GM19395 (cell line): ENCODE results near the gene RIMKLB.
"Not testable (repeated sequence)": the region's sequence is repeated elsewhere in the genome, so short reads cannot be mapped to it uniquely, and the experiment has no call there.

Experiments
- ATAC-seq: cut with Tn5 transposase; IDR thresholded peaks from one replicate; pipeline ENCODE4 v1.9.1; 2021; ENCODE audit warnings: mild to moderate bottlenecking, moderate library complexity; ENCODE audit not compliant: unreplicated experiment

Gene RIMKLB

DNA sequence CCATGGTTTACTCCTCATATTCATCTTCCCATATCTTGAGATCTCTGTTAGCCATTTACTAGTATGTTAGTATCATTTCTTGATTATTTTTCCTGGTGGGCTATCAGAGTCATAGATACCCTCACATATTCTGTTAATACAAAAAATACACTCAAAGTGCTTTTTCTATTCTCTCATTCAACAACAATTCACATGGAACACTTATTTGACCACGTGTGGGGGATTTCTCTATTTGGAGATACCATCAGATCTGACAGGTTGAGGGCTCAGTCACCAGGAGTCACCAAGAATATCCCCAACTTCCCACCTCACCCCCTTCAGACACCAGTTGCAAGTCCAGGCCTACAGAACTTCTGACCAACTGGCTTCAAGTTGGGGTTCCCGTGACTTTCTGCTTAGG is 72.7 kb downstream of the RIMKLB start:
- ATAC-seq: no peak

DNA sequence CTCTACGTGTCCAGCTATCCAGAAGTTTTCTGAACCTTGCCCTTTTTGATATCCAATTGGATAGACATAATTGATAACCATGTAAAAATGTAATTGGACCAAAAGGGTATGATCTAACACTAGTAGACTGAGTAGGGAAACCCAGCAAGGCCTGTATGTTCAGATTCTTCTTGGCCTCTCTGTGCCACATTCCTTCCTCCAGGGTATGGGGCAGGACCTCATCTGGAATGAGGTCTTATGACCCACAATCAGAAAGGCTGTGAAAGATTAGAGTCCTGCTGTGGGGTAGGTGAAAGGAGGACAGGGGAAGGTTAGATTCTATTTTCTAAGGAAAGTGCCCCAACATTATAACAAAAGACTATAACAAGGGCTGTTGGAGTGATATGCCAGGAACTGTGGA is 73.3 kb downstream of the RIMKLB start:
- no peak for ATAC-seq

DNA sequence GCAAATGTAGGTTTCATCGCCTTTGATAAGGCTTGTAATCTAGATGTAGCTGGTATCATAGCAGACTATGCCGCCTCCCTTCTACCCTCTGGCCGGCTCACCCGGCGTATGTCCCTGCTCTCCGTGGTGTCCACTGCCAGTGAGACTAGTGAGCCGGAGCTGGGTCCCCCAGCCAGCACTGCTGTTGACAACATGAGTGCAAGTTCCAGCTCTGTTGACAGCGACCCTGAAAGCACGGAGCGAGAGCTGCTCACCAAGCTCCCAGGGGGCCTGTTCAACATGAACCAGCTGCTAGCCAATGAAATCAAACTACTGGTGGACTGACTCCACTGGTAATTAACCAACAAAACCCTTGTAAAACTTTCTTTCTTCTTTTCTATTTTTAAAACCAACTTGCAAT is 75.7 kb downstream of the RIMKLB start:
- no peak for ATAC-seq

DNA sequence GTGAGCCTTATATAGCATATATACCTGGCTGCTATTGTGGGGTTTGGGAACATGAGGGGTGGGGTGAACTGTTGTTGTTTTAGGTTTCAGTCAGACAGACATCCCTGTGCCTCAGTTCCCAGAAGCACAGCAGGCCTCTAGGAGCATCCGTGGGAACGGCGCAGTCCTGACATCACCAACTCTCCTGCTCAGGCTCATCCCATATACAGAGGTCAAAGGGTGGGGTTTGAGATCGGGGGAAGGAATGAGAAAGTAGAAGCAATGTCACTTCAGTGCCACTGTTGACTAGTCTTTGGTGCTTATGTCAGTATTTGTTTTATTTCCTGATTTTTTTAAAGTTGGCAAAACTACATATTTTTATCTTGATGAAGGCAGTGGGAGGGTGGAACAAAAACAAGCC is 81.5 kb downstream of the RIMKLB start:
- no peak for ATAC-seq

DNA sequence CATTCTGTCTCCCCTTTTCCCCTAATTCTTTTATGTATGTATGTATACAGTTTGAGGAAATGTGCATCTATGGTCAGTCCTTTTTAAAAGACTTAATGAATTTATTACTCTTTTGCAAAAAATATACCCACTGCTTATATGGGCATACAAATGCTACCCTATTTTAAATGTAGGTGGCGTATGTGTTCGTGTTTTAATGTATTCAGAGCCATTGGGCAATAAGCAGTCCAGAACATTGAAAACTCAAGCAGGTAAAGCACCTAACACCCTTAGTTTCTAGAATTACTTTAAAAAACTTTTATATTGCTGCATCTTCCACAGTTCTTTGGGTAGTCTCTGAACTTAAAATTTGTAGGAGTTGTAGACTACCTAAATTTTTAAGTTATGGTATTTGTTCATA is 82.1 kb downstream of the RIMKLB start:
- ATAC-seq: no peak

- ATAC-seq: no peak
Measured at GRCh38 chr12:8780389-8780788, 82.6 kb downstream of the RIMKLB start.

DNA sequence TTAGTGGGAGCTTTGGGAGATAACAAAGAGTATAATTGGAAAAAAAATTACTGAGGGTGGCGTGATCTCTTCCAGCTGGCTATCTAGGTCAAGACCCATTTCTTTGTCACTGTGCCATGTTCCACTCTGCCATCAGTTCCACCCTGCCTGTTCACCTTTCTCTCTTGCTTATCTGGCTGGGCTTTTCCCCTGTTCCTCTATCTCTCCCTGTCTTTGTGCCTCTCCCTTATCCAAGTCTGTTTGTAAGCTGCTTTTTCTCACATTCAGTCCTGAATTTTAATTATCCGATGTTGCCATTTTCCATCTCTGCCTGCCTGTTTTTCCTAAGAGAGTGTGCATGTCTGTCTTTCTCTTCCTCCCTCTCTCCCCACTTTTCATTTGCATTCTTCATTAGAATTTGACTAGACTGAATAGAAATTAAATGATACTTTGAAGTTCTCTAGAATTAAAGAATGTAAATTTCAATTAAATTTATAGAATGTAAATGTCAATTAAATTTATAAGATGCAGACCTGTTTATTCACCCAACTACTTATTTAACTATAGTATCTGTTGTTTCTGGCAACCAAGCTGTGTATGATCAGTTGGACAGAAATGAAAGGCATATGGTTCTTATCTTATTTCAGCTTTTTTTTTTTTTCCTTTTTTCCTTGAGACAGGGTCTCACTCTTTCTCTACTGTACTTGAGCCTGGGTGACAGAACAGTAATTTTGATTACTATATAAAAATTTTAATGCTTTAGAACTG is 83.8 kb downstream of the RIMKLB start:
- ATAC-seq: no peak

GRCh38 chr12:8784290-8784888 is 86.6 kb downstream of the RIMKLB start:
- no peak for ATAC-seq

DNA sequence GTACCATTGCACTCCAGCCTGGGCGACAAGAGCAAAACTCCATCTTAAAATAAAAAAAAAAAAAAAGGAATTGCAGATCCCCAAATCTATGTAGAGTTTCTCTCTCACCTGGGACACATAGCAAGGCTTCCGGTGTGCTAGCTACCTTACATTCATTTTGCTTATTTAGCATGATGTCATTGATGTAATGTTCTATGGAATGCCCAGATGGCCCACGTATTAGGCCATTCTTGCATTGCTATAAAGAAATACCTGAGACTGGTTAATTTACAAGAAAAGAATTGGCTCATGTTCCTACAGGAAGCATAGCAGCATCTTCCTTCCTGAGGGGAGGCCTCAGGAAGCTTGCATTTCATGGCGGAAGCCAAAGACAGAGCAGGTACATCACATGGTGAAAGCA is 87.7 kb downstream of the RIMKLB start:
- ATAC-seq: no peak

- not testable (repeated sequence) for ATAC-seq
Measured at GRCh38 chr12:8787206-8787605, 89.4 kb downstream of the RIMKLB start.

GRCh38 chr12:8788706-8789105 is 90.9 kb downstream of the RIMKLB start:
- ATAC-seq: not testable (repeated sequence)

DNA sequence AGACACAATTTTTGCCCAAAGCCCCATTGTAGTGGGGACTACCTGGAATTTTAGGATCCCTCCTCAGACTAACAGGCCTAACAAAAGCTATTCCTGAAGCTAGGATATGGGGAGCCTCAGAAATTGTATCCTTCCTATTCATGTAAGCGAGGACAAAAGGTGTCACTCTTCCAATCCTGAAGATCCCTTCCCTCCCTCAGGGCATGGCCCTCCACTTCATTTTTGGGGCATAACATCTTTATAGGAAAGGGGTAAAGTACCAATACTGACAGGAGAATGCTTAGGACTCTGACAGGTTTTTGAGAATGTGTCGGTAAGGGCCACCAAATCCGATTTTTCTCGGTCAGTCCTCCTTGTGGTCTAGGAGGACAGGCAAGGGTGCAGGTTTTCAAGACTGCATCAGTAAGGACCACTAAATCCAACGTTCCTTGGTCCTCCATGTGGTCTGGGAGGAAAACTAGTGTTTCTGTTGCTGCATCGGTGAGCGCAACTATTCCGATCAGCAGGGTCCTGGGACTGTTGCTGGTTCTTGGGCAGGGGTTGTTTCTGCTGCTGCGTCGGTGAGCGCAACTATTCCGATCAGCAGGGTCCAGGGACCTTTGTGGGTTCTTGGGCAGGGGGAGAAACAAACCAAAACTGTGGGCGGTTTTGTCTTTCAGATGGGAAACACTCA is 91.7 kb downstream of the RIMKLB start:
- not testable (repeated sequence) for ATAC-seq

GRCh38 chr12:8793226-8793625 is 95.4 kb downstream of the RIMKLB start:
- ATAC-seq: not testable (repeated sequence)

GRCh38 chr12:8794611-8795010 is 96.8 kb downstream of the RIMKLB start:
- not testable (repeated sequence) for ATAC-seq

DNA sequence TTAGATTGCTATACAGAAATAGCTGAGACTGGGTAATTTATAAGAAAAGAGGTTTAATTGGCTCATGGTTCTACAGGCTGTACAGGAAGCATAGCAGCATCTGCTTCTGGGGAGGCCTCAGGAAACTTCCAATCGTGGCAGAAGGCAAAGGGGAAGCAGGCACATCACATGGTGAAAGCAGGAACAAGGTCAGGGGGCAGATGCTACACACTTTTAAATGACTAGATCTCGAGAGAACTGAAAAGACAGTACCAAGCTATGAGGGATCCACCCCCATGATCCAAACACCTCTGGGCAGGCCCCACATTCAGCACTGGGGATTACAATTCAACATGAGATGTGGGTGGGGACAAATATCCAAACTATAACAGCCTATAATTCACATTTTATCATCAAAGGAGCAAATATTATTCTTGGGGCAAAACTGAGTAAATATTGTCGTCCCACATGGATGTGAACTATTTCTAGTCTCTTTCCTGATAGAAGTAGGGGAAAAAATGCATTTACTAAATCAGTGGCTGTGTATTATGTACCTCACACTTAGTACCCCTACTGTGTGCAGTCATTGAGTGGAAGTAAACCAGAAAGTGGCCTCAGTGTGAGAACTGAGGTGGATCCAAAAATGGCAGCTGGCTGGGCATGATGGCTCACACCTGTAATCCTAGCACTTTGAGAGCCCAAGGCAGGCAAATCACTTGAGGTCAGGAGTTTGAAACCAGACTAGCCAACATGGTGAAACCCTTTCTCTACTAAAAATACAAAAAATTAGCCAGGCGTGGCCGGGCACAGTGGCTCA is 99.2 kb downstream of the RIMKLB start:
- no peak for ATAC-seq

GRCh38 chr12:8801213-8801612 is 103.4 kb downstream of the RIMKLB start:
- ATAC-seq: not testable (repeated sequence)

DNA sequence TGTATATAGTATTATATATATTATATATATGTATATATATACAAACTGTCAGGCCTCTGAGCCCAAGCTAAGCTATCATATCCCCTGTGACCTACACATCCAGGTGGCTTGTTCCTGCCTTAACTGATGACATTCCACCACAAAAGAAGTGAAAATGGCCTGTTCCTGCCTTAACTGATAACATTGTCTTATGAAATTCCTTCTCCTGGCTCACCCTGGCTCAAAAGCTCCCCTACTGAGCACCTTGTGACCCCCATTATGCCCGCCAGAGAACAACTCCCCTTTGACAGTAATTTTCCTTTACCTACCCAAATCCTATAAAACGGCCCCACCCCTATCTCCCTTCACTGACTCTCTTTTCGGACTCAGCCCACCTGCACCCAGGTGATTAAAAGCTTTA is 107.0 kb downstream of the RIMKLB start:
- not testable (repeated sequence) for ATAC-seq

DNA sequence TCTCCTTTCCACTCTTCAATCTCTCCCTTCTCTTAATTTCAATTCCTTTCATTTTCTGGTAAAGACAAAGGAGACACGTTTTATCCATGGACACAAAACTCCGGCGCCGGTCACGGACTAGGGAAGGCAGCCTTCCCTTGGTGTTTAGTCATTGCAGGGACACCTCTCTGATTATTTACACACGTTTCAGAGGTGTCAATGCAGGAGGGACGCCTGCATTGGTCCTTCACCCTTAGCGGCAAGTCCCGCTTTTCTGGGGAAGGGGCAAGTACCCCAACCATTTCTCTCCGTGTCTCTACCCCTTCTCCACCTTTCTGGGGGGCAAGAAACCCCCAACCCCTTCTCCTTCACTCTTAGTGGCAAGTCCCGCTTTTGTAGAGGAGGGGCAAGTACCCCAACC is 107.7 kb downstream of the RIMKLB start:
- ATAC-seq: not testable (repeated sequence)

GRCh38 chr12:8807084-8807483 is 109.3 kb downstream of the RIMKLB start:
- ATAC-seq: not testable (repeated sequence)

DNA sequence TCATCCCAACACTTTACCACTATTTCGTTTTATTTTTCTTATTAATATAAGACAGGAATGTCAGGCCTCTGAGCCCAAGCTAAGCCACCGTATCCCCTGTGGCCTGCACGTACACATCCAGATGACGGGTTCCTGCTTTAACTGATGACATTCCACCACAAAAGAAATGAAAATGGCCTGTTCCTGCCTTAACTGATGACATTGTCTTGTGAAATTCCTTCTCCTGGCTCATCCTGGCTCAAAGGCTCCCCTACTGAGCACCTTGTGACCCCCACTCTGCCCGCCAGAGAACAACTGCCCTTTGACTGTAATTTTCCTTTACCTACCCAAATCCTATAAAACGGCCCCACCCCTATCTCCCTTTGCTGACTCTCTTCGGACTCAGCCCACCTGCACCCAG is 112.3 kb downstream of the RIMKLB start:
- ATAC-seq: not testable (repeated sequence)
